ENCODE measurements around the gene KLHDC4.

KLHDC4 gene

GRCh38 chr16:87806261-87806640 is 40.5 kb upstream of the KLHDC4 start:
- no peak for DNase-seq
- peak overlapping the region; percentile 71; the same call in 1 of the 2 replicates for H3K27ac ChIP-seq (ENCODE audit: low read length)

DNA sequence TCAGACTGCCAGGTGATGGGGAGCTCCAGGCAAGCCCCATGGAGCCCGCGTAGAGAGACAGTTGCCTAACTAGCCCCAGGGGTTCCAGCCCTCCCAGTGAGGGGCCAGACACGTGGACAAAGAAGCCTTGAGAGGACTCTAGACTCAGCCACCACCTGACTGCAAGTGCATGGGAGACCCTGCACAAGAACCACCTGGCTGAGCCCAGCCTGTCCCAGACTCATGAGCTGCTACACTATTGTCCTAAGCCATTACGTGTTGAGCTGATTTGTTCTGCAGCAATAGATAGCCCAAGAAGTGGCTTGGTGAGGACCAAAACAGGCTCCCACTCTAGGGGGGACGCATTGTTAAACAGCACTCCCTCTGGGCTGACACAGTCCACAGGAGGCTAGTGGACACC is 37.6 kb upstream of the KLHDC4 start:
- Histone ChIP-seq H3K27me3 (replicated peaks; ENCODE audit: insufficient read depth, low read length) (no peaks in the 10 kb centered on the region), H3K4me1 (ENCODE audit: low read length) (peaks cover 17% of the 10 kb centered on the region), H3K36me3 (replicated peaks; ENCODE audit: insufficient read depth, low read length) (no peaks in the 10 kb centered on the region), H4K20me1 (ENCODE audit: insufficient read depth, low read length) (no peaks in the 10 kb centered on the region), H2AFZ (ENCODE audit: low read length) (no peak overlapping the region), H3F3A (ENCODE audit: insufficient read depth, low read length) (0 out of 2 replicates have a peak, but pooled peaks cover under 1% of the 10 kb centered on the region), H3K9ac (ENCODE audit: low read length) (no peak overlapping the region), H3K27ac (ENCODE audit: low read length) (no peak overlapping the region), H3K9me2 (replicated peaks; ENCODE audit: insufficient read depth, low read length) (no peaks in the 10 kb centered on the region), H3K4me3 (ENCODE audit: low read length) (no peak overlapping the region), H3K9me3 (replicated peaks; ENCODE audit: insufficient read depth, low read length) (no peaks in the 10 kb centered on the region), H3K79me2 (ENCODE audit: low read length) (no peaks in the 10 kb centered on the region), H3K4me2 (ENCODE audit: low read depth, low read length) (no peak overlapping the region)
- no peak for DNase-seq
- TF ChIP-seq EZH2phosphoT487 (IDR thresholded peaks at IDR 0.05; ENCODE audit: low read length) (no peak), CTCF (IDR thresholded peaks at IDR 0.05; ENCODE audit: low read length) (no peak)

More at GRCh38 chr16:87806261-87806640, 40.5 kb upstream of the KLHDC4 start:
- peak overlapping the region; percentile 72 for H3K4me2 ChIP-seq (ENCODE audit: low read depth, low read length)
- no peaks in the 10 kb centered on the region for H3K9me3 ChIP-seq (replicated peaks; ENCODE audit: insufficient read depth, low read length)
- H3K27me3 ChIP-seq (replicated peaks; ENCODE audit: insufficient read depth, low read length), result no peaks in the 10 kb centered on the region
- H2AFZ ChIP-seq (ENCODE audit: low read length), result peak overlapping the region; percentile 74
- H3K9ac ChIP-seq (ENCODE audit: low read length), result peak overlapping the region; percentile 50; the same call in 1 of the 2 replicates
- H3F3A ChIP-seq (ENCODE audit: insufficient read depth, low read length), result peaks cover 17% of the 10 kb centered on the region
- TF ChIP-seq EZH2 (optimal IDR thresholded peaks at IDR 0.05; ENCODE audit: low read depth, low read length), result no peak
- no peaks in the 10 kb centered on the region for H3K79me2 ChIP-seq (ENCODE audit: low read length)
- H4K20me1 ChIP-seq (ENCODE audit: insufficient read depth, low read length), result no peaks in the 10 kb centered on the region
- peaks cover 29% of the 10 kb centered on the region for H3K4me1 ChIP-seq (ENCODE audit: low read length)
- H3K4me3 ChIP-seq (ENCODE audit: low read length), result peak overlapping the region; percentile 42
- no peaks in the 10 kb centered on the region for H3K9me2 ChIP-seq (replicated peaks; ENCODE audit: insufficient read depth, low read length)
- H3K36me3 ChIP-seq (replicated peaks; ENCODE audit: insufficient read depth, low read length), result no peaks in the 10 kb centered on the region

GRCh38 chr16:87802670-87803069 is 36.9 kb upstream of the KLHDC4 start:
- no peaks in the 10 kb centered on the region for H3K9me2 ChIP-seq (replicated peaks; ENCODE audit: insufficient read depth, low read length)
- H3K27ac ChIP-seq (ENCODE audit: low read length), result no peak overlapping the region
- no peak for TF ChIP-seq EZH2 (optimal IDR thresholded peaks at IDR 0.05; ENCODE audit: low read depth, low read length)
- TF ChIP-seq CTCF (IDR thresholded peaks at IDR 0.05; ENCODE audit: low read length), result no peak
- TF ChIP-seq EZH2phosphoT487 (IDR thresholded peaks at IDR 0.05; ENCODE audit: low read length), result no peak
- H3K36me3 ChIP-seq (replicated peaks; ENCODE audit: insufficient read depth, low read length), result no peaks in the 10 kb centered on the region
- no peaks in the 10 kb centered on the region for H3F3A ChIP-seq (ENCODE audit: insufficient read depth, low read length)
- no peak overlapping the region for H3K9ac ChIP-seq (ENCODE audit: low read length)
- H2AFZ ChIP-seq (ENCODE audit: low read length), result no peak overlapping the region
- H3K4me3 ChIP-seq (ENCODE audit: low read length), result no peak overlapping the region
- no peak for DNase-seq
- H3K4me2 ChIP-seq (ENCODE audit: low read depth, low read length), result no peak overlapping the region
- no peaks in the 10 kb centered on the region for H3K27me3 ChIP-seq (replicated peaks; ENCODE audit: insufficient read depth, low read length)
- no peaks in the 10 kb centered on the region for H3K79me2 ChIP-seq (ENCODE audit: low read length)
- H3K4me1 ChIP-seq (ENCODE audit: low read length), result peaks cover 17% of the 10 kb centered on the region
- H4K20me1 ChIP-seq (ENCODE audit: insufficient read depth, low read length), result no peaks in the 10 kb centered on the region
- no peaks in the 10 kb centered on the region for H3K9me3 ChIP-seq (replicated peaks; ENCODE audit: insufficient read depth, low read length)

DNA sequence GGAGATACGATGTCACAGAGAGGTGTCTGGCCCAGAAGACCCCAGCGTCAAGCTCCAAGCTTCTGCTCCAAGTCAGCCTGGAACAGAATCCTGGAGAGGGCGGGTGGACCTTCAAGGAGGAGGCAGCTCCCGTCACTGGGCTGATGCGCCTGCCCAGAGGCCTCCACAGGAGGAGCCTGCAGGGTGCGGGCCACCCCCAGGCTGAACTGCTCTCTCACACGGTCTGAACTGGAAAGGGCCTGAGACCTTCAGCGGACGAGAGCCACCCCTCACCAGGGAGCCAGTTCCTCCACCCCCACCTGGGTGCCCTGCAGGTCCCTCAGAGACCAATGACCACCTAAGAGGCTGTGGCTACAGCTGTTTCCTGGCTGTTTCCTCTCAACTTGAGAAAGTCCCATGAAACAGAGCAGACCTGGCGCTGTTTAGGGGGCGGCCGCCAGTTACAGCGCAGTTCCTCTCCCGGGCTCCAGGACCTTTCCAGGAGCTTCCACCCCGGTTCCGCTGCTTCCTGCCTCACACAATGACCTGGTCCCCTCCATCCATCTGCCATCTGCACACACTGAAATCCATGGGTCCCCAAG is 36.0 kb upstream of the KLHDC4 start:
- no peak overlapping the region for H3K4me3 ChIP-seq (ENCODE audit: low read length)
- no peak overlapping the region for H3K4me2 ChIP-seq (ENCODE audit: low read depth, low read length)
- H3K27me3 ChIP-seq (replicated peaks; ENCODE audit: insufficient read depth, low read length), result no peaks in the 10 kb centered on the region
- no peak overlapping the region for H3K9ac ChIP-seq (ENCODE audit: low read length)
- peaks cover 10% of the 10 kb centered on the region for H3K4me1 ChIP-seq (ENCODE audit: low read length)
- H4K20me1 ChIP-seq (ENCODE audit: insufficient read depth, low read length), result no peaks in the 10 kb centered on the region
- no peaks in the 10 kb centered on the region for H3F3A ChIP-seq (ENCODE audit: insufficient read depth, low read length)
- no peaks in the 10 kb centered on the region for H3K9me2 ChIP-seq (replicated peaks; ENCODE audit: insufficient read depth, low read length)
- no peak for DNase-seq
- H3K79me2 ChIP-seq (ENCODE audit: low read length), result no peaks in the 10 kb centered on the region
- no peak overlapping the region for H2AFZ ChIP-seq (ENCODE audit: low read length)
- H3K27ac ChIP-seq (ENCODE audit: low read length), result no peak overlapping the region
- TF ChIP-seq EZH2phosphoT487 (IDR thresholded peaks at IDR 0.05; ENCODE audit: low read length) (no peak), CTCF (IDR thresholded peaks at IDR 0.05; ENCODE audit: low read length) (no peak)
- no peaks in the 10 kb centered on the region for H3K36me3 ChIP-seq (replicated peaks; ENCODE audit: insufficient read depth, low read length)
- H3K9me3 ChIP-seq (replicated peaks; ENCODE audit: insufficient read depth, low read length), result no peaks in the 10 kb centered on the region

Data from MM.1S (cell line).